K562 (cell line): ENCODE results near the gene MGAT4B. TPM values are rescaled to one million over a fixed set of nuclear protein-coding genes. Genes with fewer than 3 reads are reported as not detected.

Experiments
- CBX3 ChIP-seq, 2 experiments: IDR thresholded peaks; 1 replicate in 1 of 2; 2 replicates in 1 of 2; pipeline ENCODE4 v1.6.1; 2012; ENCODE audit warnings: inconsistent platforms in 2 of 2, low read length in 2 of 2, borderline replicate concordance in 1 of 2, control low read depth in 1 of 2
- CCNT2 ChIP-seq: IDR thresholded peaks from 2 replicates; pipeline ENCODE4 v1.6.1; 2011; ENCODE audit warnings: borderline replicate concordance, low read depth, mild to moderate bottlenecking, moderate library complexity, mixed read lengths, low read length; ENCODE audit not compliant: insufficient read length; ENCODE audit errors: extremely low read depth
- CEBPB ChIP-seq: fragments of 450-650 bp; IDR thresholded peaks from 2 replicates; pipeline ENCODE4 v1.6.1; 2016; ENCODE audit warnings: missing genetic modification characterization, missing compliant biosample characterization
- CREB1 ChIP-seq, 2 experiments: sonication (generic) in 1 of 2; formaldehyde crosslinking in 1 of 2; IDR thresholded peaks; 2 replicates each; pipeline versions ENCODE4 v1.6.1 to v1.8.0; 2012 to 2022; ENCODE audit warnings: inconsistent platforms in 1 of 2, mild to moderate bottlenecking in 1 of 2, missing genetic modification reagents in 1 of 2, moderate library complexity in 1 of 2
- HOMEZ ChIP-seq: fragments of 250-450 bp; sonication (Bioruptor Pico); IDR thresholded peaks from 2 replicates; pipeline ENCODE4 v1.4.0; 2020; ENCODE audit warnings: mild to moderate bottlenecking, moderate library complexity
- IFI16 ChIP-seq: fragments of 250-450 bp; sonication (Bioruptor Pico); IDR thresholded peaks from 2 replicates; pipeline ENCODE4 v2.1.2; 2022; ENCODE audit warnings: mild to moderate bottlenecking, inconsistent platforms
- ILK ChIP-seq: fragments of 450-650 bp; IDR thresholded peaks from 2 replicates; pipeline ENCODE4 v1.6.1; 2016; ENCODE audit warnings: missing genetic modification characterization, low read depth, mild to moderate bottlenecking, missing compliant biosample characterization, moderate library complexity, borderline replicate concordance
- IRF2 ChIP-seq: sonication (generic); formaldehyde crosslinking; IDR thresholded peaks from 2 replicates; pipeline ENCODE4 v1.8.1; 2022; ENCODE audit warnings: mild to moderate bottlenecking, missing genetic modification reagents
- NCOA4 ChIP-seq: fragments of 450-650 bp; IDR thresholded peaks from 2 replicates; pipeline ENCODE4 v1.6.1; 2018; ENCODE audit warnings: mild to moderate bottlenecking; ENCODE audit not compliant: partially characterized antibody
- NFIX ChIP-seq: fragments of 250-450 bp; sonication (Bioruptor Pico); IDR thresholded peaks from 2 replicates; pipeline ENCODE4 v1.4.0; 2020; ENCODE audit warnings: low read depth, mild to moderate bottlenecking, moderate library complexity
- PHB2 ChIP-seq: fragments of 450-650 bp; IDR thresholded peaks from 2 replicates; pipeline ENCODE4 v1.6.1; 2017; ENCODE audit warnings: low read depth
- RREB1 ChIP-seq: fragments of 250-450 bp; sonication (Bioruptor Pico); IDR thresholded peaks from 2 replicates; pipeline ENCODE4 v1.4.0; 2020
- TBL1XR1 ChIP-seq, 2 experiments: IDR thresholded peaks; 2 replicates each; pipeline ENCODE4 v1.6.1; 2012; ENCODE audit warnings: improper control_type of control experiment in 2 of 2, low read length in 2 of 2, mild to moderate bottlenecking in 1 of 2
- U2AF1 ChIP-seq: fragments of 200-400 bp; formaldehyde crosslinking; optimal IDR thresholded peaks from 2 replicates; pipeline ENCODE3; 2017; ENCODE audit warnings: mild to moderate bottlenecking, low read depth, low read length, moderate library complexity
- ZKSCAN8 ChIP-seq: fragments of 200-800 bp; sonication (Bioruptor generic); IDR thresholded peaks from 2 replicates; pipeline ENCODE4 v1.6.1; 2016; ENCODE audit warnings: missing genetic modification characterization, missing compliant biosample characterization
- ZNF124 ChIP-seq: sonication (generic); formaldehyde crosslinking; IDR thresholded peaks from 2 replicates; pipeline ENCODE4 v1.8.1; 2022; ENCODE audit warnings: missing genetic modification reagents
- ZNF57 ChIP-seq: fragments of 450-650 bp; formaldehyde crosslinking; IDR thresholded peaks from 2 replicates; pipeline ENCODE4 v1.4.0; 2020; ENCODE audit warnings: mild to moderate bottlenecking, moderate library complexity
- ZNF583 ChIP-seq: fragments of 250-450 bp; sonication (Bioruptor Pico); IDR thresholded peaks from 2 replicates; pipeline ENCODE4 v1.4.0; 2020
- ZNF699 ChIP-seq: fragments of 250-450 bp; sonication (Bioruptor Pico); IDR thresholded peaks from 2 replicates; pipeline ENCODE4 v1.8.0; 2021; ENCODE audit warnings: mild to moderate bottlenecking, moderate library complexity; ENCODE audit not compliant: insufficient replicate concordance
- ZNF764 ChIP-seq: fragments of 250-450 bp; sonication (Bioruptor Pico); IDR thresholded peaks from 2 replicates; pipeline ENCODE4 v1.4.0; 2020; ENCODE audit warnings: low read depth, mild to moderate bottlenecking, moderate library complexity
- ZNF778 ChIP-seq: fragments of 450-650 bp; formaldehyde crosslinking; IDR thresholded peaks from 2 replicates; pipeline ENCODE4 v1.4.0; 2020; ENCODE audit warnings: mild to moderate bottlenecking, moderate library complexity
- polyA plus RNA-seq, 8 experiments: library from polyadenylated mRNA; depleted of rRNA in 4 of 8; stranded (reverse) in 5 of 8; unstranded in 3 of 8; fragments of >200 nt; fragmentation: Nextera tagmentation in 2 of 8; fragmentation: Illumina TruSeq in 1 of 8; extraction: Ambion mirVana in 2 of 8; extraction: Trizol in 1 of 8; gene quantifications; 2 replicates each; pipeline versions ENCODE4 v1.2.1 to v1.2.3, GENCODE V29; 2011 to 2014; ENCODE audit warnings: inconsistent platforms in 1 of 8, missing spikeins in 1 of 8
- total RNA-seq, 7 experiments: library from RNA; depleted of rRNA in 6 of 7; stranded (reverse); fragments of >200 nt in 6 of 7; fragmentation: Illumina TruSeq in 2 of 7; extraction: Trizol in 2 of 7; gene quantifications; 2 replicates each; pipeline versions ENCODE4 v1.2.1 to v1.2.3, GENCODE V29; 2011 to 2021; ENCODE audit warnings: low replicate concordance in 1 of 7

Gene MGAT4B
- total and polyA plus RNA-seq, 9 of the 15 experiments (the other 6 are each of a cell fraction or from before 2014, with no cell fraction given) = 0.34 to 133 (median 75.4) TPM

- TF ChIP-seq HOMEZ (CRISPR knock-in tag) (no peak), PHB2 (0 out of 2 replicates have a peak, but pooled peaks have one; percentile 11), ZNF124 (no peak), CEBPB (tag) (no peak), CBX3 (IDR thresholded peaks at IDR 0.05; ENCODE audit: borderline replicate concordance in 1 of 2, low read length in 2 of 2) (no peak), CCNT2 (peak; percentile 78), RREB1 (CRISPR knock-in tag) (no peak), U2AF1 (peak; percentile 69), IFI16 (CRISPR knock-in tag) (no peak), ZNF764 (CRISPR knock-in tag) (peak; percentile 54; the same call in 1 of the 2 replicates), ZNF699 (CRISPR knock-in tag) (no peak), NFIX (CRISPR knock-in tag) (no peak), IRF2 (CRISPR knock-in tag) (no peak; the same call in 1 of the 2 replicates), ILK (tag) (no peak), ZKSCAN8 (CRISPR knock-in tag) (no peak), ZNF583 (CRISPR knock-in tag) (no peak), ZNF57 (no peak), NCOA4 (no peak), ZNF778 (CRISPR knock-in tag) (no peak), CREB1 (IDR thresholded peaks at IDR 0.05) (no peak; the same call in 1 of the 2 replicates), CREB1 (CRISPR knock-in tag; IDR thresholded peaks at IDR 0.05) (peak; percentile 69), TBL1XR1 (IDR thresholded peaks at IDR 0.05; ENCODE audit: low read length in 2 of 2) (peak in 1 of 2 experiments; percentile 33; a peak in 1 of 4 replicates)
These were observed 14.8 kb upstream of the MGAT4B start (continued) for GRCh38 chr5:179821298-179822058.
